Motor neuron (in vitro differentiated cells): ENCODE measurements around the gene FBXO21. TPM values are rescaled to one million over a fixed set of nuclear protein-coding genes. Genes with fewer than 3 reads are reported as not detected.

Experiments
- ATAC-seq, 8 experiments: fragments of 200-7000 bp; cut with Tn5 transposase; replicated peaks in 6 of 8; 2 replicates each; pipeline ENCODE4 v1.8.0; 2021; ENCODE audit warnings: mild to moderate bottlenecking in 8 of 8, moderate library complexity in 8 of 8
- H3K27ac ChIP-seq, 2 donors: fragments of 250-450 bp; sonication (Bioruptor Pico); 2 replicates each; pipeline ENCODE4 v1.9.0; 2021; ENCODE audit warnings: antibody characterized with exemption in 2 of 2, mild to moderate bottlenecking in 2 of 2, moderate library complexity in 1 of 2
- H3K4me1 ChIP-seq, 2 donors: fragments of 250-450 bp; sonication (Bioruptor Pico); replicated peaks in 1 of 2; 2 replicates each; pipeline ENCODE4 v1.6.1; 2021; ENCODE audit warnings: antibody characterized with exemption in 2 of 2, mild to moderate bottlenecking in 2 of 2, moderate library complexity in 1 of 2
- H3K4me3 ChIP-seq, 5 donors: fragments of 250-450 bp; sonication (Bioruptor Pico); 2 replicates each; pipeline ENCODE4 v1.9.0; 2021; ENCODE audit warnings: antibody characterized with exemption in 5 of 5, mild to moderate bottlenecking in 5 of 5, moderate library complexity in 4 of 5
- WGBS, 10 experiments: fragments of 450-650 bp; shearing (Covaris generic); methylation state at CpG; one replicate each; pipeline ENCODE4 v1.0.0; 2022; 5-methylcytosine and 5-hydroxymethylcytosine counted together
- in situ Hi-C, 9 experiments: fragments of 400-800 bp; cut with MboI; loops; one replicate each; pipeline ENCODE4 v1.15.0; 2021; ENCODE audit warnings: low sequenced_read_pairs in 9 of 9, low pct_unique_long_range_greater_than_20kb in 2 of 9; ENCODE audit not compliant: unreplicated experiment in 9 of 9
- total RNA-seq, 8 experiments: library from RNA; unstranded; fragments of 300-600 nt; gene quantifications; 2 replicates each; pipeline versions ENCODE4 v1.2.3 to v1.2.4, GENCODE V29; 2022

Gene FBXO21
- total RNA-seq, 8 experiments from 2014 or later, result 27.2 to 66.7 (median 42.7) TPM

- peak; percentile 23 to 97 (median 93) for ATAC-seq
- Histone ChIP-seq H3K4me3 (no peak overlapping the region), H3K27ac (no peak overlapping the region), H3K4me1 (peaks cover 3 to 7% of the 10 kb centered on the region in 2 donors)
- in situ Hi-C loops, result loop anchor here in 1 of 9 experiments (25.0 kb wide), 1 partner anchor 88 kb away; no protein-coding TSS in a partner anchor
- WGBS, 10 experiments, result 26 to 66% (median 32%) methylated on average over 3 to 4 of the region's 6 CpGs; no CpG with 5 or more reads in 6 of the 10 experiments
Observed at GRCh38 chr12:117125272-117125613, 65.0 kb downstream of the FBXO21 start.

DNA sequence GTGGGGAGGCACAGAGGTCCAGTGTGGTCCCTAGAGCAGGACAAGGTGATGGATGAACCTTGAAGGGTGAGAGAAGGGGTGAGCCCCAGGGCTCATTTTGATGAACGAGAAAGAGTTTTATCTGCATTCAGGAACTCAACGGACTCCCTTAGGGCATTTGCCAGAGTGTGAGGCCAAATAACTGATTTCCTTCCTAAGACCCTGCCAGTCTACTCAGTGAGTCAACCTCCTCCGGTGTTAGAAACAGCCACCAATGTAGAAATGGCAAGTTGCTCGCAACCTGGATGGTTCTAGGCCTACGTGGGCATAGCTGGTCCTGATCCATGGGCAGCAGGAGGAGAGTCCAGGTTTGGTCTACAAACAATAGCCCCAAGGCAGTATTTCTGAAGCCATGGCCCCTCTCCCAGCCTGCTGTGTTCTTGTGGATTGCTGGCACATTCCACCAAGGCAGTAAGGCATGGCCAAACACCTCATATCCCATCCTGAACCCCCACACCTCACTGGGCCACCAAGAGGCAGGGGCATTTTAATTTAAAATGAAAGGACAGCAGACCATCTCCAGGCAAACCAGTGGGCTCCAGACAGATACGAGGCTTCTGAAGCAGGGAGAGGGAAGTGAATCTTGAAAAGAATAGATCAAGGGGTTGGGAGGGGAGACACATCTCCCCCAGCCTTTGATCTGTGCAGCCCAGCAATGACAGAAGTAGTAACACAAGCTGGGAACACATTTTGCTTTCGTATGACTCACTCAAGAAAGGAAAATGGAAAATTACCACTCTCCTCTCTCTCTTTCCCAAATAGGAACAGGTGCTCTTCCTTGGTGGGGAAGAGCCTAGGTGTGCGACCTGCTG lies 65.6 kb downstream of the FBXO21 start:
- no peak overlapping the region for H3K27ac ChIP-seq
- 0 to 100% (median 64%) methylated on average over 1 to 5 of the region's 8 CpGs; no CpG with 5 or more reads in 2 of the 10 experiments for WGBS, 10 experiments
- H3K4me3 ChIP-seq, result no peak overlapping the region
- peaks cover 3 to 7% of the 10 kb centered on the region in 2 donors for H3K4me1 ChIP-seq
- ATAC-seq, result peak in 6 of 8 experiments; percentile 34 to 65 (median 50)
- in situ Hi-C loops, result loop anchor here in 1 of 9 experiments (25.0 kb wide), 1 partner anchor 87 kb away; no protein-coding TSS in a partner anchor

- H3K4me3 ChIP-seq, result no peak overlapping the region
- 60 to 100% (median 78%) methylated on average over 2 to 3 of the region's 3 CpGs; no CpG with 5 or more reads in 4 of the 10 experiments for WGBS, 10 experiments
- H3K4me1 ChIP-seq, result peaks cover 12 to 22% of the 10 kb centered on the region in 2 donors
- in situ Hi-C loops, result no loop called here
- ATAC-seq, result no peak
- H3K27ac ChIP-seq, result no peak overlapping the region
Observed at GRCh38 chr12:117121441-117121840, 68.8 kb downstream of the FBXO21 start.

GRCh38 chr12:117120787-117121186 lies 69.5 kb downstream of the FBXO21 start:
- ATAC-seq, result peak in 1 of 8 experiments; percentile 45
- no peak overlapping the region for H3K4me3 ChIP-seq
- 20 to 100% (median 29%) methylated on average over 1 to 3 of the region's 9 CpGs; no CpG with 5 or more reads in 7 of the 10 experiments for WGBS, 10 experiments
- H3K27ac ChIP-seq, result no peak overlapping the region
- in situ Hi-C loops, result no loop called here
- peaks cover 12 to 22% of the 10 kb centered on the region in 2 donors for H3K4me1 ChIP-seq

GRCh38 chr12:117119592-117120198 lies 70.6 kb downstream of the FBXO21 start:
- no peak overlapping the region for H3K27ac ChIP-seq
- in situ Hi-C loops, result loop anchor here in 1 of 9 experiments (5.0 kb wide), 1 partner anchor 82 kb away; no protein-coding TSS in a partner anchor

GRCh38 chr12:117118838-117119591 lies 71.3 kb downstream of the FBXO21 start:
- 13 to 93% (median 59%) methylated on average over 1 to 9 of the region's 18 CpGs; no CpG with 5 or more reads in 2 of the 10 experiments for WGBS, 10 experiments
- peak overlapping the region; percentile 9 to 38 for H3K27ac ChIP-seq
- in situ Hi-C loops, result loop anchor here in 1 of 9 experiments (5.0 kb wide), 1 partner anchor 82 kb away; no protein-coding TSS in a partner anchor
- peaks cover 9 to 15% of the 10 kb centered on the region in 2 donors for H3K4me1 ChIP-seq
- no peak overlapping the region for H3K4me3 ChIP-seq
- peak in 5 of 8 experiments; percentile 89 to 97 (median 95) for ATAC-seq

More at GRCh38 chr12:117119592-117120198, 70.6 kb downstream of the FBXO21 start:
- peak in 3 of 8 experiments; percentile 84 to 89 (median 85) for ATAC-seq
- Histone ChIP-seq H3K4me3 (no peak overlapping the region), H3K4me1 (peaks cover 9 to 15% of the 10 kb centered on the region in 2 donors)
- 40 to 100% (median 70%) methylated on average over 1 to 4 of the region's 6 CpGs; no CpG with 5 or more reads in 3 of the 10 experiments for WGBS, 10 experiments

- WGBS, 10 experiments, result 60 to 100% (median 78%) methylated on average over 1 to 6 of the region's 10 CpGs; no CpG with 5 or more reads in 4 of the 10 experiments
- Histone ChIP-seq H3K4me3 (no peak overlapping the region), H3K27ac (no peak overlapping the region), H3K4me1 (peaks cover 17 to 26% of the 10 kb centered on the region in 2 donors)
- ATAC-seq, result no peak
- in situ Hi-C loops, result loop anchor here in 1 of 9 experiments (5.0 kb wide), 1 partner anchor 77 kb away; no protein-coding TSS in a partner anchor
Observed at GRCh38 chr12:117114784-117115183, 75.5 kb downstream of the FBXO21 start.

DNA sequence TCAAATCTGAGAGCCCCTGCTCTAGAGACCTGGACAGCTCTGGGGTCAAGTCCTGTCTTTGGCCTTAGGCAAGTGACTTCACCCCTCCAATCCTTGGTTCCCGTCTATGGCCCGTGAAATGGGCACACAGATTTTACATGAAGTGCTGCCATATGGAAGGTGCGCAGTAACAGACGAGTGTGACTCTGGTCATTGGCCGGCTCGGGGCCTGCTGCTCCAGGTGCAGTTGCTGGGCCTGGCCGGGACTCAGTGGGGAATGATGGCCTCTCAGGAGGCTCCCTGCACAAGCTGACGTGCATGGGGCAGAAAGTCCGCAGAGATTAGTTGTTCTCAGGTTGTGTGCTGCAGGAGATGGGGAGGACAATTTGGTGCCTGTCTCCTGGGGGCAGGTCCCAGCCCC lies 77.0 kb downstream of the FBXO21 start:
- ATAC-seq, result no peak
- in situ Hi-C loops, result no loop called here
- 88 to 100% (median 92%) methylated on average over 1 to 6 of the region's 9 CpGs; no CpG with 5 or more reads in 7 of the 10 experiments for WGBS, 10 experiments
- Histone ChIP-seq H3K4me1 (peaks cover 7 to 13% of the 10 kb centered on the region in 2 donors), H3K27ac (no peak overlapping the region), H3K4me3 (no peak overlapping the region)

DNA sequence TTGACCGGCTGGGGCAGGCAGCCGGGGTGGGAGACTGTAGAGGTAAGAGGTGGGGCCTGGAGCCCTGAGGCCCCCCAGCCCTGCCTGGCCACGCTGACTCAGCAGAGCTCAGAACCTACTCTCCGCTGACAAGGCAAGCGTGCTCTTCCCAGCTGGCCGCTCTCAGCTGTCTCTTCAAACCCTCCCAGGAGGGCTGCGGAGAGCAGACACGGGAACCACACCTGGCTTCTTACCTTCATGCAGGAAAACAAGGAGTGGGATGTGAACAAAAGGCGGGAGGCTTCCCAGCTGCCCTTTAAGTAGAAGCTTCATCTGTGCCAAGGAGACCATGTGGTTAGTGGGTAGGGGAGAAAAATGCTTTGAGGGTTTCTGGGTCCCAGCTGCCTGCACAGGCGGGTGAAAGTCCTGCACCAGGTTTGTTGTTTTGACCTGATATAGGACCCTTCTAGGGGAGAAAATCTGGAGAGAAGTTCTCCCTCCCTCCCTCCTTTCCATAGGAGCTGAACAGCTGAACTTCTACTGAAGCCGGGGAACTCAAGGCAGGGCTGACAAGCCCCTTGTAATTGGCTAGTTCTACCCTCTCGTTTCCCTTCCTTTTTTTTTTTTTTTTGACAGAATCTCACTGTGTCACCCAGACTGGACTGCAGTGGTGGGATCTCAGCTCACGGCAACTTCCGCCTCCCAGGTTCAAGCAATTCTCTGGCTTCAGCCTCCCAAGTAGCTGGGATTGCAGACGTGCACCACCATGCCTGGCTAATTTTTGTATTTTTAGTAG lies 78.3 kb downstream of the FBXO21 start:
- WGBS, 10 experiments, result 20 to 90% (median 50%) methylated on average over 2 to 11 of the region's 15 CpGs; no CpG with 5 or more reads in 2 of the 10 experiments

DNA sequence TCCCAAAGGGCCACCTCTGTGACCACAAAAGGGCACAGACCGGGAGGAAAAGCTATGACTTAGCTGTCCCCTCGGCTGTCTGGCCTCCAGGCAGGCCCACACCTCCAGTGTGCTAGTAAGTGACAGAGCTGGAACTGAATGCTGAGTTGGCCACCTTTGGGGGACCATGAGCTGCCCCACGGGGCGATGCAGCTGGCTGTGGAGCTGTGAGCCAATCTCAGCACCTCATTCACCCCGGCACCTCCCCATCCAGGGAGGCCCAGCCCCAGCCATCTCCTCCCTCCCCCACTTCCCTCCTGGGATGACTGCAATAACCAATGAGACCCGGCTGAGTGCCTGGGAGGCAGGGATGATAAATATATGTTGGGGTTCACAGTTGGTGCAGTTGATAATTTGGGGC lies 78.9 kb downstream of the FBXO21 start:
- Histone ChIP-seq H3K4me3 (no peak overlapping the region), H3K27ac (no peak overlapping the region), H3K4me1 (peaks cover 7 to 11% of the 10 kb centered on the region in 2 donors)
- in situ Hi-C loops, result no loop called here
- WGBS, 10 experiments, result 17 to 32% methylated on average over 1 to 3 of the region's 6 CpGs; no CpG with 5 or more reads in 8 of the 10 experiments
- peak in 7 of 8 experiments; percentile 23 to 80 (median 64) for ATAC-seq

More for the DNA sequence above, 78.3 kb downstream of the FBXO21 start:
- Histone ChIP-seq H3K27ac (no peak overlapping the region), H3K4me1 (peaks cover 7 to 11% of the 10 kb centered on the region in 2 donors), H3K4me3 (no peak overlapping the region)
- in situ Hi-C loops, result no loop called here
- peak in 7 of 8 experiments; percentile 39 to 89 (median 80) for ATAC-seq

DNA sequence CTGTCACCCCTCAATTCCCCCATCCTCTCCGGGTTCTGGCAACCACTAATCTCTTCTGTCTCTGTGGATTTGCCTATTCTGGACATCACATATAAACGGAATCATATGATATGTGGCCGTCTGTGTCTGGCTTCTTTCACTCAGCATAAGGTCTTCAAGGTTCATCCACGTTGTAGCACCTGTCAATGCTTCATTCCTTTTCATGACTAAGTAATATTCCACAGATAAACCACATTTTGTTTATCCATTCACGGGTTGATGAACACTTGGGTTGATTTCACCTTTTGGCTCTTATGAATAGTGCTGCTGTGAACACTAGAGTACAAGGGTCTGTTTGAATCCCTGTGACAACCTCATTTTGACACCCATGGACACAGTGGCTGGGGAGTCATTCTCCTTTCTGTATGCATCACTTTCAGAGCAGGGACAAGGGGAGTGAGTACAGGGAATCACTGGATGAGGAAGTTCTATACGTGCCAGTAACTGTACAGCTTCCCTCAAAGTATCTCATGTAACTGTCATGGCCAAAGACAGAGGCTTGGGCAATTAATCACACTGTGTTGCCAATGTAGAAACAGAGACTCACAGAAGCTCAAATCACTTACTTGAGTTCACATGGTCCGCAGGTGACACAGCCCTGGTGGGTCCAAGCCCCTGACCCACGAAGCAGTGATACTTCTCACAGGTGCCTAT lies 80.2 kb downstream of the FBXO21 start:
- in situ Hi-C loops, result no loop called here
- WGBS, 10 experiments, result 20 to 100% (median 79%) methylated on average over 2 to 7 of the region's 8 CpGs
- no peak for ATAC-seq
- Histone ChIP-seq H3K27ac (no peak overlapping the region), H3K4me1 (peaks cover 7 to 11% of the 10 kb centered on the region in 2 donors), H3K4me3 (no peak overlapping the region)
